HuH-7.5 (cell line): Measurements from ENCODE around the gene WRAP53.

Source experiments
- DNase-seq: peaks from one replicate; pipeline ENCODE4 v3.0.0; 2011; ENCODE audit warnings: low spot score

WRAP53 gene

DNA sequence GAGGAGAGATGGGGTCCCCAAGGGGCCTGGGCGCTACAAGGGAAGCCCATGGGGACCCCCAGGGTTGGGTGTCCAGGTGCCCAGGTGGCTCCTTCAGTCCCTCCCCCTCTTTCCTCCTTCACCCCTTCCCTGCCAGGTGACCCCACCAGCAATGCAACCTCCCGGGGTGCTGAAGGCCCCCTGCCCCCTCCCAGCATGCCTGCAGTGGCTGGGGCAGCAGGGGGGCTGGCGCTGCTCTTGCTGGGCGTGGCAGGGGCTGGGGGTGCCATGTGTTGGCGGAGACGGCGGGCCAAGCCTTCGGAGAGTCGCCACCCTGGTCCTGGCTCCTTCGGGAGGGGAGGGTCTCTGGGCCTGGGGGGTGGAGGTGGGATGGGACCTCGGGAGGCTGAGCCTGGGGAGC, 20.8 kb downstream of the WRAP53 start:
- no peak for DNase-seq

DNA sequence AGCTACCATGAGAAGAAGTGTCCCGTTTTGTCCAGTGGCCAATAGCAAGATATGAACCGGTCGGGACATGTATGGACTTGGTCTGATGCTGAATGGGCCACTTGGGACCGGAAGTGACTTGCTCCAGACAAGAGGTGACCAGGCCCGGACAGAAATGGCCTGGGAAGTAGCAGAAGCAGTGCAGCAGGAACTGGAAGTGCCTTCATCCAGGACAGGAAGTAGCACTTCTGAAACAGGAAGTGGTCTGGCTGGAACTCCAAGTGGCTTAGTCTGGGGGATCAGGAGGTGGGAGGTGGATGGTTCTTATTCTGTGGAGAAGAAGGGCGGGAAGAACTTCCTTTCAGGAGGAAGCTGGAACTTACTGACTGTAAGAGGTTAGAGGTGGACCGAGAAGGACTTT, 22.0 kb downstream of the WRAP53 start:
- DNase-seq, result no peak

DNA sequence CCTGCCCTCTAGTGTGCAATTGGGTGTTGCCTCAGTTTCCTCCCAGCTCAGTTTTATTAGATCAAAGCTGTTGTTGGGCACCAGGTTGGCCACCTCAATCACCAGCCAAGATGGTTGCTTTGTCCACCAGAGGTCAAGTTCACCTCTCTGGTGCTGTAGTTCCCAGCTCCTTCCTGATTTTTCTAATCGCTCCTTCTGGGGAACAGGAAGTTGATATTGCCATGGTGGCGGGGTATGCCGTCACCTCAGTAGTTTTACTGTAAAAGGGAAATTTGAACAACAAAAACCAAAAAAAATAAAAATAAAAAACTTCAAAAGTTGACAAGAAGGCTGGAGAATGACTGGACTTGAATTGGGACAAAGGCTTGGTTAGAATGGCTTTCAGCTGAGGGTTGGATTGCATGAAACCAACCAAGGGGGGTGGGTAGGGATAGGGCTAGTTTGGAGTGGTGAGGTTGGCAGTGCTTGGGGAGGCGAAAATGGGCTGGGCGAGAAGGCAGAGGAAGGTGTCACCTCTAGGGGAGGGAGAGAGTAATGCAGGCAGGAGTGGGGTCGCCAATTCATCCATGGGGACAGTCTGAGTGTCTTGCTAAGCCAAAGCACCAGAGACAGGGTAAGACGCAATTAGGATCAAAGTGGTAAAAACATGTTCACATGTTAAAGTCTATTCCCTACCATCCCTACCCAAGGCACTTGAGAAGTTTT, 22.9 kb downstream of the WRAP53 start:
- no peak for DNase-seq

DNA sequence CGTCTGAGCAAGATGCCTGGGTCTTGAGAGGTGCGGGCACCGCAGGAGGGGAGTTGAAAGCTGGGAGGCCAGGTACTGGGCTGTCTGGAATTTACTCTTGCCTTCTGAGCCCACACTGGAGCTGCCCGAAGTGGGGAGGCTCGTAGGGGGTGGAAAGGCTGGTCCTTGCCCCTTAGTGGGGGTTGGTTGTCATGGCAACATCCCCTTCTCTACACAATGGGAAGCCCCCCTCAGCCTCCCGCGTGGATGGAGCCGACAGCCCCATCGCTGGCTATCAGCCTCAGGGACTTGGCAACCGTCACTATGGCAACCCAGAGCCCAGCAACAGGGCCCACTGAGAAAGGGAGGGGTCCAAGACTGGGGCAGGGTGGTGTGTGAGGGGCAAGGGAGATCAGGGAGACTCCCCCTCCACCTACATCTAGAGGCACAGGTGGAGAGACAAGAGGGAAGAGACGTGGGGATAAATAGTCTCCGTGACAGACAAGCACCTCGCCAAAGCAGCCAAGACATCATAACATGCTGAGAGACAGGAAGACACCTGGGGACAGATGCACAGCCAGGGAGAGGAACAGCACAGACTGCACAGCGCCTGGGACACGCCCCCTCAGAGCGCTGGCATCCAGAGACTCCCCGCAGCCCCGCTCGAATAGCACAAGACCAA, 24.0 kb downstream of the WRAP53 start:
- DNase-seq, result no peak

DNA sequence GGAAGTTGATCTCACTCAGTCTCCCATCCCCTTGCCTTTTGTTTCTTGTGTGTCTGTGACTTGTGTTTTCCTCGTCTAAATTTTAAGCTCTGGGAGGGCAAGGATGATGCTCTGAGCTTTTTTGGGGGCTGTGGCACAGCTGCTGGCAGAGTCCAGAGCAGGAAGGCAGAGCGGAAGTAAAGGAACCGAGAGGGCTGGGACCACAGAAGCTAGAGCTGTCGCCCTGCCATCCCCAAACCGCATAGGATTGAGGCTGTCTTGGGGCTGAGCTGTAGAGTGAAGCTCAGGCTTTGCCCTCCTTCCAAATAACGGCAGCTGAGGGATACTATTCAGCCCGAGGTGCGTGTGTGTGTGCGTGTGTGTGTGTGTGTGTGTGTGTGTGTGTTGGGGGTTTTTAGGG, 25.5 kb downstream of the WRAP53 start:
- DNase-seq, result no peak

DNA sequence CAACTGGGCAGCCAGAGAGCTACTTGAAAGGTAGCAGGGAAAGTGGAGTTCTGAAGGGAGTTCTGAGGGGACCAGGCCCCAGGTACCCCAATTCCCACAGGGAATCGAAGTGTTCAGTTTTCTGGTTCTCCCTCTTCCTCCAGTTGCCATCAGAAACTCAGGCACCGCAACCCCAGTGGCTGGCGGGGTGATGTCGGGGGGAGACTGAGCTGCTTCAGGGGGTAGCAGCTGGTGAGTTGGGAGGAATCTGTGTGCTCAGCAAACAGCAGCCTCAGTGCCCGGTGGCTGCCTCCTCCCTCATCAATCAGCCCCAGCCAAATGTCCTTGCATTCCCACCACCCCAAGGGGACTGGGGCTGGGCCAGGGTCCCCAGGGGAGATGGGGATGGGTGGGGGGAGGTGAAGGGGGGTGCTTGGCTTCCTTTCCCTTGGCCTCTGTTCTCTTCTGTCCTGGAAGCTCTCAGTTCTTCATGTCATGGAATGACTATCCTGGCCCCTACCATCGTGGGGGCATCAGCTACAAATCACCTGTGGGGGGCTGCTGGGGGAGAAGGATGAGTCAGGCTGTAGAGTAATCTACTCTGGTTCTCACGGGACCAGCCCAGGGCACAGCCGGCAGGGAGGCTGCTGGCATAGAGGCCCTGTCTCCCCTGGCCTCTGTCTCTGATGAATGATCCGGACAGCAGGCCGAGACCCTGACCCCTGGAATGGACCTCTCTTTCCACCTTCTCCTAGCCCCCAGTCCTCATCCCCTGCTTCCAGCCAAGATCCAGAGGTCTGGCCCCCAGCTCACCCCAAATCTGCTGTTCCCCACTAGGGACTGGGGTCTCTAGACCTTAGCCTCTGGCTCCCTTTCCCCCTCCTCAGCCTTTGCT, 26.7 kb downstream of the WRAP53 start:
- no peak for DNase-seq

DNA sequence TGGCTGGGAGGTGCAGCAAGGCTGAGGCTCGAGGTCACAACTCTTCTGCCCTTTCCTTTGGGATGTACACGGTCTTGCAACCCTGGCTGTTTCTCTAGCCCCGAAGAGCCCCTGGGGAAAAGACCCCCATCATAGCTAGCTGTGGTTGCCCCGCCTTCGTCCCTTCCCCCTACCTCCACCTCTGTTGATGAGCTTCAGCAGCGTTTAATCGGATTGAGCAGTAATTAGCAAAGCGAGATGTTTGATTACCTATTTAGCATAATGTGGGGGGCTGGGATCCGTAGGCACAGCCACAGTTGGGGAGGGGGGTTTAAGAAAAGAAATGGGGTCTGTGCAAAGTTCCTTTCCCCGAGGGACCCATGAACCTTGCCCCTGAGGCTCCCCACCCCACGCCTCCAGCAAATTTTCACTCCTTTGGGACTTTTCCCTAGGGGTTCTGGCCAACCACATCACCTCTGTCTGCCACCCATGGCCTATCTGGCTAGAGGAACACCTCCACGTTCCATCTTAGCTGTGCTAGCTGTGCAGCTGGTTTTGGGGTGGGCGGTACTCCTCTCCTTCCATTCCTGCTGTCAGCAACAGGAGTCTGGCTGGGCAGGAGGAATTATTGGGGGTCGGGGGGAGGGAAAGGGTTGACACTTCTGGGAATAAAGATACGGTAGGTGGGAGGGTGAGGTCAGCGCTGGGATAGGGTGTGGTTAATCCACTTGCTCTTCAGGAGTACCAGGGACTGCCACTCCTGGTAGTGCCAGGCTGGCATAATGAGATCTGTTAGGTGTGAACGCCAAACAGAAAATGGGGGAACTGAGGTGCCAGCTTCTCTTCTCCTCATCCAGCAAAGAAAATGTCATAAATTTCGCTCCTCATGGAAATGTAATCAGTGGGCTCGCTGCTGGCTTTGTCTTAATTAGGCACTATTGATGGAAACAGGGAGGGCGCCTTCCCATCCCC, 27.9 kb downstream of the WRAP53 start:
- DNase-seq, result no peak

DNA sequence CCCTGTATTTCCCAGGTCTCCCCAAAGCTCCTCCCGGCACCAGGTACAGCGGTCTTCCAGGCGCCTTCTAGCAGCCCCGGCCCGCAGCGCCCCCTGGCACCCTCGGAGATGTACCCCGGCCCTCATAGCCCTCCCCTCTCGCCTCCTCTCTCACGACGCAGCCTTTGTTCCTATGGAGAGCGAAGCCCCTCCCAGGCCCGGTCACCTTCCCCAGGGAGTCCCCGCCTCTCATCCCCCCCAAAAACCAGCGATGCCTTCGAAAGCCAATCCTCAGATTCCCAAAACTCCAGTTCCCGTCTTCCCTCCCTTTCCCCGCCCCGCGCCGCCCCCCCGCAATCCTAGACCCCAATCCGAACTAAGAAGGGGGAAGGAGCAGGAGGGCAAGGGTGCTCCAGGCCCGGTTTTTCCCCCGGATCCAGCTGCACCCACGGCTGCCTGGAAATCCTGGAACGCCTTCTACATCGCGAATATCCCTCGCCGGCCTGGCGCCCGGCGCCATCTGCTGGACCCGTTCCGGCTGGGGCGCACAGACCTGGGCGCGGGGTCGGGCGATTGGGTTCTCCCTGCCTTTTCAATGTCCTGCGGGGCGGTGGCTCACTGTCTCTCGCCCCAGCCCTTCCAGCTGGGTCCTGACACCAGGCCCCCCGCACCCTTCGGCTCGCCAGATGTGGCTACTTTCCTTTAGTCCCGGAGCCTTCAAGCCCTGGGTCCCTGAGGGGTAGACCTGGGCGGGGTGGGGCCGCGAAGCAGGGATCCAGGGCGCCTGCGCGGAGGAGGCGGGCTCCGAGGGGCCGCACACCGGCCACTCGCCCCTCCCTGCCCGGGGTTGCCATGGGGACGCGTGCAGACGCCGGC, 28.9 kb downstream of the WRAP53 start, which contains the start of gene DNAH2:
TSS of gene DNAH2 (plus strand) at position 844 of the 855 bp plus-strand sequence. CDS start 1,991 bp downstream, outside the sequence.
- DNase-seq, result peak; percentile 75

DNA sequence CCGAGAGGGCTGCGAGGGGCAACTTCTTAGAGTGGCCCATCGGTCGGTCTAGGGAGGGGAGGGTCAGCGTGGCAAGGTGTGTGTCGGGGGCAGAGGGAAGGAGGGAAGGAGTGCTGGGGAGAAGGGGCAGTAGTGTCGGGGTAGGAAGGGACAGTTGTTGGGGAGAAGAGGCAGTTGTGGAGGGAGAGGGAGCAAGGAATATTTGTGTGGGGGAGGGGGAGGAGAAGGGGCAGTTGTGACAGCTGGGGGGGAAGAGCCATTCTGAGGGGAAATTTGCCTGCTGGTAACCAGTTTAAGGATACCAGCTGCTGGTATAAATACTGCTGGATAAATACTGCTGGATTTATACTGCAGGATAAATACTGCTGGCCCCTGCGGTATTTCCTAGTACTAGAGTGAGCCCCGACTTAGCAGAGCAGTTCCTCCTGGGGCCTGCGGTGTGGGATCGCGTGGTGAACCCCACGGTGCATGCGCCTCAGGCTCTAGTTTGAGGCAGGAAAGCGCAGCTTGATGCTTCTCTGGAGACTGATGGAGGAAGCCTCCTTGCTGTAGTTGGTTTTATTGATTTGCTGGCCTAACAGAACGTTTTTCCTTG, 29.6 kb downstream of the WRAP53 start:
- no peak for DNase-seq

DNA sequence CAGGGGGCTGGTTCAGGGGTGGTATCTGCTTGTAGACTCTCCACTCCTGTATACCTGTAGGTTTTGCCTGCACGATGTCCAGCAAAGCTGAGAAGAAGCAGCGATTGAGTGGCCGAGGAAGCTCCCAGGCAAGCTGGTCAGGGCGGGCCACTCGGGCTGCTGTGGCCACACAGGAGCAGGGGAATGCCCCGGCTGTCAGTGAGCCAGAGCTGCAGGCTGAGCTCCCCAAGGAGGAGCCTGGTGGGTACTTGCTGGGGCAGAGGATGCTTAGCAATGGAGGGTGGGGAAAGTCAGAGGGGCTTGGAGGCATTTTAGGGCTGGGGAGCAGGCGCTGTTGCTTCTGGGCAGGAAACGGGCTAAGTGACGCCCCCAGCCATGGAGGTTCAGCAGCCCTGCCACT, 31.4 kb downstream of the WRAP53 start:
- DNase-seq, result no peak

DNA sequence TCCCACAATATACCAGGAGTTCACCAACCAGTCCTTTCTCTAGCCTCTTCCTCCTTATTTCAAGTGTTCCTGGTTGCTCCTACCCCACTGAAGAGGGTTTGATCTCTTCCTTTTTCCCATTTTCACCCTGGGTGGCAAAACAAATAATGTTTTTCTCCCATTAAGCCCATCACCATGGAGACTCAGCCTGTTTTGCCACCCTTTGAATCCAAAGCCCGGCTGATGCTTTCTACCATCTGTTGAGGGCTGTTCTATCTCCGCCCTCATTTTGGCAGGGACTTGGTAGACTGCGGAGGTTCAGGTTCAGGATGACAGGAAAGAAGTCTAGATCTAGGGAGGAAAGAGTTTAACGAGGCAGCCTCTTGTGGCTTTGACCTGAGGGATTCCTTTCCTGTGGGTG, 31.8 kb downstream of the WRAP53 start:
- no peak for DNase-seq

DNA sequence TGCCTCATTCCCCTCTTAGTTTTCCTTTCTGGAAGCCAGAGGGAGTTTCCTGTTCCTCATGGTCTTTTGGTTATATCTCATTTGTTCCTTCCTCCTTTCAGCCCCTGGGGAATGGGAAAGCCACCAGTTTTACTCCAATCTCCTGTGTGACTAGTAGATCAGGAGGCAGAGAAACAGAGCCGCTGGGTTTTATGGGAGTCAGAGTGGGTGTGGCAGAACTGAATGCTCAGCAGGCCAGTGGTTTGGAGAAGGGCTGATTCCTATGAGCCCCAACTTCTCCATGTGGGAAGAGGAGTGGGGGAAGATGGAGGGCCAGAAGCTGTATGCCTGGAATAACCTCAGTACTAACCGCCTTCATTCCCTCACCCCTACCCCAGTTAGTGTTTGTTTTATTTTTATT, 33.3 kb downstream of the WRAP53 start:
- no peak for DNase-seq

DNA sequence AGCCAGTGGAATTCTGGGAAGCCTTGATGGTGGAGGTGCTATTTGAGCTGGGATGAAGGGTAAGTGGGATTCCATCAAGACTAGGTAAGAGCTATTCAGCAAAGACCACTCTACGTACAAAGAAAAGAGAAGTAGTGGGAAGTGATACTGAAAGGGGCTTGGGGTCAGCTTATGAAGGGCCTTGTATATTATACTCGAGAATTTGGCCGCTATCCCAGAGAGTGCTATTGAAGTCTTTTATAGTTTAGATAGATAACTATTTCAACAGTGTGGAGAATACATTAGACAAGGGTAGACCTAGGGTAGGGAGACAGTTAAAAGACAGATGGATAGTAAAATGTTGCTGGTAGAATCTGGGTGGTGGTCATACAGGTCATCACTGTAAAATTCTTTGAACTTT, 39.6 kb downstream of the WRAP53 start:
- DNase-seq, result no peak

DNA sequence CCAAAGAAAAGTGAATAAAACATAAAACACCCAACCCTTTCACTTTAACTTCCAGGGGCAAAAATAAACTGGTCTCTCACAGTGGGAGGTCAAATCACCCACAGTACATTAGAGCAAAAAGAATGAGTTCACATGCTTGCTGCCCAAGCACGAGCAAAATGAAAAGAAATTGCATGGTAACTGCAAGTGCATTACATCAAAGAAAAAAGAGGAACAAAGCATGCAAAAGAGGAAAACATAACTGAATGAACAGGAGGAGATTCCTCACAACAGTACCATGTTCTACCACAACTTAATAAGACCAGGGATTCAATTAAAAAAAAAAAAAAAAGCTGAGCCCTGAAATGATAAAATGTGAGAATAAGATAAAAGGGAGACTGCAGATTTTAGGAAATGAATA, 41.5 kb downstream of the WRAP53 start:
- no peak for DNase-seq

DNA sequence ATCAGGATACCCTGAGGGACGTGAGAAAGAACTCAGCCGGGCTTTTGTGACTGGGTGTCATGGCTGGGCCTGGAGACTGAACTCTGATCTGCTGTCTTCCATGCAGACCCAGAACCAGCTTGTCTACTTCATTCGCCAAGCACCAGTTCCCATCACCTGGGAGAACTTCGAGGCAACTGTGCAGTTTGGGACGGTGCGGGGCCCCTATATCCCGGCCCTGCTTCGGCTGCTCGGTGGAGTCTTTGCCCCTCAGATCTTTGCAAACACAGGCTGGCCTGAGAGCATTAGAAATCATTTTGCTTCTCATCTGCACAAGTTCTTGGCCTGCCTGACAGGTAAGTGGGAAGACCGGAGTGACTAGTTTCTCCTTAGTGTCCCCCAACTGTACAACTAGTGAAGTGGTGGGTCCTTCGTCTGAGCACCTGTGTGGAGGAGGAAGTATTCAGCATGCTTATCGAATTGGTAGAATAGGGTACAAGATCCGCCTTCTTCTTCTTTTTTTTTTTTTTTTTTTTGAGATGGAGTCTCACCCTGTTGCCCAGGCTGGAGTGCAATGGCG, 44.8 kb downstream of the WRAP53 start:
- DNase-seq, result no peak

DNA sequence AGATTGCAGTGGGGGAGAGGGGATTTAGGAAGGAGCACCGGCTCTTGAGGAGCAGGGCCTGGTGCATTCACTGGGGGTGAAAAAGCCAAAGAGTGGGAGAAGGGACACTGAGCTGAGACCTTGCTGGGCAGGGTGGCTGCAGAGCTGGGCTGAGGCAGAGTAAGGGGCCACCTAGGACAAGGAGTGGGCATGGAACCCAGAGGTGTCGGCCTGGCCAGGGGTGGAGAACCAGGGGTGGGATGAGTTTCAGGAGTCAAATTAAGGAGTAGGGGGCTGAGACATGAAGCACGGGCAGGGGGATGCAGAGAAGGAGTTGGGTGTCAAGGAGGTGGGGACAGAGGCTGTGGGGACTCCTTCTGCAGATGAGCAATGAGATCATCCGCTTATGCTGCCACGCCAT, 49.3 kb downstream of the WRAP53 start:
- no peak for DNase-seq

DNA sequence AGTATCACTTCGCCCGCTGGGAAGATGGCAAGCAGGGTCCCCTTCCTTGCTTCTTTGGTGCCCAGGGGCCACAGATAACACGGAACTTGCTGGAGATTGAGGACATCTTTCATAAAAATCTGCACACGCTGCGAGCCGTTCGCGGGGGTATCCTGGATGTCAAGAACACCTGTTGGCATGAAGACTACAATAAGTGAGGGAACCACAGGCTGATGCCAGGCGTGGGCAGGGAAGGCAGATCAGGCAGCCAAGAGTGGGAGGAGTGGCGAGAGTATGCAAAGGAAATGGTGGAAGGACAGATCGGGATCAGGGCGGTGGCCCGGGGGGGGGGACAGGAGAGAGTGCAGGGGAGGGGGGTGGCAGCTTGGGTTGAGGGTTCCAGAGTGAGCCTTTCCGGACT, 51.5 kb downstream of the WRAP53 start:
- DNase-seq, result no peak

DNA sequence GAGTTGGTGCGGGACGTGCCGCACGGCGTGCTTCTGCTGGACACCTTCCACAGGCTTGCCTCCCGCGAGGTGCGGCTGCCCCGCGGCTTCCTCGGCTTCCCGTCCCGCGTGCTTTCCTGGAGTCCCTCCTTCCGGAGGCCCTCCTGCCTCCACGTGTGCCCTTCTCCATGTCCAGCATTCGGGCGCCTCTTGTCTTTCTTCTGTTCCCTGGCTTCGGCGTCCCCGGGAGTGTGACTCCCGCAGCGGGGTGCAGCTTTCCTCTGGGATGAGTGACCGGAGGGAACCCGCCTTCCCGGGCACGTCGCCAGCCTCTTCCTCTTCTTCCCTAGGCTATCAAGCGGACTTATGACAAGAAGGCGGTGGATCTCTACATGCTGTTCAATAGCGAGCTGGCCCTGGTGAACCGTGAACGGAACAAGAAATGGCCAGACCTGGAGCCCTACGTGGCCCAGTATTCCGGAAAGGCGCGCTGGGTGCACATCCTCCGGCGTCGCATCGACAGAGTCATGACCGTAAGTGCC, 52.3 kb downstream of the WRAP53 start:
- DNase-seq, result no peak

DNA sequence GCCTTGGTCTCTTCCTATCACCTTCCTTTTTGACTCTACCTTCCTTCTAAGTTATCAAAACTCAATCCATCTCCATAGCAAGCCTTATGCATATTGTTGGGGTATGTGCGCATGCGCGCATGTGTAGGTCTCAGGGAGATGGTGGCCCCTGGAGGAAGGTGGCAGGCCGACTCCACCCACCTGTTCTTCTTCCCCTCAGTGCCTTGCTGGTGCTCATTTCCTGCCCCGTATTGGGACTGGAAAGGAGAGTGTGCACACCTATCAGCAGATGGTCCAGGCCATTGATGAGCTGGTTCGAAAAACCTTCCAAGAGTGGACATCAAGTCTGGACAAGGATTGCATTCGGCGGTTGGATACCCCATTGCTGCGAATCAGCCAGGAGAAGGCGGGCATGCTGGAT, 54.5 kb downstream of the WRAP53 start:
- no peak for DNase-seq

DNA sequence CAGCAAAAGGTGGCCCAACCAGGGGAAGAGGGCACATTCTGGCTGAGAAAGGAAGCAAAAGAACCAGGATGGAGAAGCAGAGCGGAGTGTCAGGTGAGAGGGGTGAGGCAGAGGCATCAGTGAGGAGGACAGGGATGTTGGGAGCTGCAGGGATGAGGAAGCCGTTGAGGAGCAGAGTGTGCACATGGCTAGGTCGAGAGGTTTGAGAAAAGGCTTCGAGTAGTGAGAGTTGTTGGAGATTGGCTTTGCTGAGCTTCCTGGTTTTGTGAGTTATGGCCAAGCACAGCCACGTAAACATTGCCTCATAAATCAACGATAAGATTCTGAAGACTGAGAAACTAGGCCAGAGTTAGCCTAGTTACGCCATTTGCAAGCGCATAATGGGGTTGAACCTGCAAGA, 56.1 kb downstream of the WRAP53 start:
- DNase-seq, result no peak
